Measurements from ENCODE around the gene CTNNBIP1.

Gene CTNNBIP1

DNA sequence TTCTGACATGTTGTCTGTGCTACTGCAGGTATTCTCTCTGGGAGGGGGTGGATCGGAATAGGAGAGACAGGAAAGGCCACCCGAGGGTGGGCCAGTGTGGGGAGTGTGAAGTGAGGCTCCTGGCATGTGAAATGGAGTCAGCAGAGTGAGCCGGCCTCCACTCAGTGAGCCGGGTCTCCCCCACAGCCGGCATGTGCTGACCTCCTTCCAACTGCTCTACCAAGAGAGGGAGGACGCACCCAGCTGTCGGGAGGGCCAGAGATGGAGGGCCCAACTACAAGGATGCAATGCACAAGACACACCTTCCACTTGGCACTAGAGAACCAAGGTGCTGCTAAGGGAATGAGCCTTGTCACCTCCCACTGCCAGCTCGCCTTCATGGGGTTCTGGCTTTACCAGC is 58.1 kb downstream of the CTNNBIP1 start:
- no peak for TF ChIP-seq CTCF (conservative IDR thresholded peaks at IDR 0.05; ENCODE audit: low read depth)
- H3K27ac ChIP-seq: peak overlapping the region; percentile 75
- CTCF ChIA-PET: interaction anchor here (0.6 to 0.7 kb wide), 2 partner anchors 9 to 10 kb away, joined by 3 read pairs; no protein-coding TSS in a partner anchor
- POLR2A ChIA-PET (ENCODE audit: low non-redundant PET): no interaction called here
- no peak for DNase-seq (ENCODE audit: low spot score)

GRCh38 chr1:9850442-9851162 is 59.5 kb downstream of the CTNNBIP1 start:
- peak overlapping the region; percentile 75; the same call in 1 of the 2 replicates for H3K27ac ChIP-seq
- POLR2A ChIA-PET (ENCODE audit: low non-redundant PET): no interaction called here
- DNase-seq (ENCODE audit: low spot score): no peak
- CTCF ChIA-PET: no interaction called here
- no peak for TF ChIP-seq CTCF (conservative IDR thresholded peaks at IDR 0.05; ENCODE audit: low read depth)

GRCh38 chr1:9849691-9850441 is 60.2 kb downstream of the CTNNBIP1 start:
- H3K27ac ChIP-seq: no peak overlapping the region
- DNase-seq (ENCODE audit: low spot score): no peak
- POLR2A ChIA-PET (ENCODE audit: low non-redundant PET): no interaction called here
- CTCF ChIA-PET: no interaction called here
- TF ChIP-seq CTCF (conservative IDR thresholded peaks at IDR 0.05; ENCODE audit: low read depth): no peak

- CTCF ChIA-PET: interaction anchor here (0.6 kb wide), 2 partner anchors 13 to 63 kb away, joined by 4 read pairs; no protein-coding TSS in a partner anchor
- H3K27ac ChIP-seq: peak overlapping the region; percentile 42
- no peak for TF ChIP-seq CTCF (conservative IDR thresholded peaks at IDR 0.05; ENCODE audit: low read depth)
- POLR2A ChIA-PET (ENCODE audit: low non-redundant PET): no interaction called here
- DNase-seq (ENCODE audit: low spot score): no peak
These were observed 62.0 kb downstream of the CTNNBIP1 start for GRCh38 chr1:9848022-9848421.

- H3K27ac ChIP-seq: no peak overlapping the region
- TF ChIP-seq CTCF (conservative IDR thresholded peaks at IDR 0.05; ENCODE audit: low read depth): no peak
- DNase-seq (ENCODE audit: low spot score): no peak
- ChIA-PET POLR2A (ENCODE audit: low non-redundant PET) (no interaction called here), CTCF (interaction anchor here (0.6 kb wide), 1 partner anchor 62 kb away, joined by 4 read pairs; no protein-coding TSS in a partner anchor)
These were observed 62.8 kb downstream of the CTNNBIP1 start for GRCh38 chr1:9847269-9847668.

DNA sequence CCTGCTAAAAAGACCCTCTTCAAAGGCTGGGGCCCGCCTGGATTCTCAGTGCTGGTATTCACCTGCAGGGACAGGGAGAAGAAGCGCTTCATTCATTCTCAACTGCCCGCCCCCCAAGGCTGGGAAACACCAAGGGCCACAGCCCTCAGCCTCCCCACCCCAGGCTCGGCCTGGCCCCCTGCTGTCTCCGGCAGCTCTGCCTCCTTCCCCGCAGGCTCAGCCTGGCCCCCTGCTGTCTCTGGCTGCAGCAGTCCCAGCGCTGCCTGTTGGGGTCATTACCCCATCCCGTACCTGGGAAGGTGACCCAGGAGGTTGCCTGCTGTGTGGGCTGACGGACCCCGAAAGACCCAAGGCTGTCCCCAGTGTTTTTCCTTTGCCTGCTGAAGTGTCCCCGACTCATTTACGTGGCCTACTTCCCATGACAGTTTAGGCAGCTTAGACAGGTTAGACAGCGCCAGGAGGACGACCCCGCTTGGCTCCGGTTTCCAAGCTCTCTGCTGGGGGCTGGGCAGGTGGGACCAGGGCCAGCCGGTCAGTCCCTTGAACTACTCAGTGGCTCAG is 63.4 kb downstream of the CTNNBIP1 start:
- TF ChIP-seq CTCF (conservative IDR thresholded peaks at IDR 0.05; ENCODE audit: low read depth): no peak
- no peak for DNase-seq (ENCODE audit: low spot score)
- peak overlapping the region; percentile 99 for H3K27ac ChIP-seq
- CTCF ChIA-PET: no interaction called here
- POLR2A ChIA-PET (ENCODE audit: low non-redundant PET): no interaction called here
